PFSK-1 (cell line): ENCODE measurements around the gene STIM1.

Source experiments
- POLR2AphosphoS5 ChIP-seq: IDR thresholded peaks from 2 replicates; pipeline ENCODE4 v1.6.1; 2012; ENCODE audit warnings: low read depth, mild to moderate bottlenecking, control low read depth, low read length, moderate library complexity
- REST ChIP-seq, 2 experiments: IDR thresholded peaks; 2 replicates each; pipeline versions ENCODE4 v1.6.1 to v1.8.0; 2011 to 2012; ENCODE audit warnings: low read depth in 2 of 2, low read length in 2 of 2, control low read depth in 1 of 2, inconsistent platforms in 1 of 2, mild to moderate bottlenecking in 1 of 2, moderate library complexity in 1 of 2; ENCODE audit not compliant: insufficient read depth in 1 of 2
- SIN3A ChIP-seq: IDR thresholded peaks from 2 replicates; pipeline ENCODE4 v1.6.1; 2012; ENCODE audit warnings: mild to moderate bottlenecking, low read length, moderate library complexity, borderline replicate concordance; ENCODE audit not compliant: insufficient read depth

GRCh38 chr11:4105916-4106315 is 250.5 kb downstream of the STIM1 start:
- TF ChIP-seq SIN3A (no peak), REST (IDR thresholded peaks at IDR 0.05; ENCODE audit: insufficient read depth in 1 of 2, low read depth in 2 of 2, low read length in 2 of 2) (no peak), POLR2AphosphoS5 (no peak)
